ENCODE measurements around the gene TMC1. TPM values are rescaled to one million over a fixed set of nuclear protein-coding genes. Genes with fewer than 3 reads are reported as not detected.

The TMC1 gene
- total RNA-seq, 1 experiment from 2014 or later, result 0.36 TPM

- ATAC-seq, result no peak
- no peak for DNase-seq (ENCODE audit: low read depth, low spot score)
- intact Hi-C loops (cut with micrococcal nuclease; ENCODE audit: unreplicated experiment), result no loop called here
- CTCF ChIA-PET, result no interaction called here
- H3K4me1 ChIP-seq (ENCODE audit: control insufficient read depth, insufficient read depth, low read length), result no peaks in the 10 kb centered on the region
- no peaks in the 10 kb centered on the region for H3K9me3 ChIP-seq (ENCODE audit: control insufficient read depth, insufficient read depth, low read depth, low read length)
- POLR2A ChIA-PET, result no interaction called here
- H3K27ac ChIP-seq (ENCODE audit: low read length), result no peak overlapping the region
- TF ChIP-seq REST (IDR thresholded peaks at IDR 0.05; ENCODE audit: insufficient read depth in 1 of 2, low read depth in 2 of 2, low read length in 1 of 2), result no peak
- no peak for TF ChIP-seq TCF7L2 (IDR thresholded peaks at IDR 0.05; ENCODE audit: low read depth, low read length)
- no peak for TF ChIP-seq POLR2AphosphoS5 (IDR thresholded peaks at IDR 0.05; ENCODE audit: low read depth, low read length)
- no peak for TF ChIP-seq SIN3A (IDR thresholded peaks at IDR 0.05; ENCODE audit: borderline replicate concordance, insufficient read depth, low read depth, low read length)
- no peak for TF ChIP-seq CTCF (IDR thresholded peaks at IDR 0.05)
- no peaks in the 10 kb centered on the region for H3K27me3 ChIP-seq (ENCODE audit: control insufficient read depth, insufficient read depth, low read length)
- in situ Hi-C loops (cut with HindIII; ENCODE audit: low pct_unique_long_range_greater_than_20kb, low sequenced_read_pairs), result no loop called here
- H3K36me3 ChIP-seq (ENCODE audit: control insufficient read depth, insufficient read depth, low read length), result no peaks in the 10 kb centered on the region
- H3K4me3 ChIP-seq (ENCODE audit: low read depth in 2 of 2, low read length in 2 of 2), result no peak overlapping the region
- no TSS peak for BruUV-seq (replicated peaks)
These were observed 342.2 kb downstream of the TMC1 start for GRCh38 chr9:72863456-72864094.

GRCh38 chr9:72864327-72864726 lies 342.9 kb downstream of the TMC1 start:
- no TSS peak for BruUV-seq (replicated peaks)
- Histone ChIP-seq H3K27me3 (ENCODE audit: control insufficient read depth, insufficient read depth, low read length) (no peaks in the 10 kb centered on the region), H3K27ac (ENCODE audit: low read length) (no peak overlapping the region), H3K36me3 (ENCODE audit: control insufficient read depth, insufficient read depth, low read length) (no peaks in the 10 kb centered on the region), H3K9me3 (ENCODE audit: control insufficient read depth, insufficient read depth, low read depth, low read length) (no peaks in the 10 kb centered on the region), H3K4me3 (ENCODE audit: low read depth in 2 of 2, low read length in 2 of 2) (no peak overlapping the region), H3K4me1 (ENCODE audit: control insufficient read depth, insufficient read depth, low read length) (no peaks in the 10 kb centered on the region)
- no peak for TF ChIP-seq POLR2AphosphoS5 (IDR thresholded peaks at IDR 0.05; ENCODE audit: low read depth, low read length)
- no peak for TF ChIP-seq TCF7L2 (IDR thresholded peaks at IDR 0.05; ENCODE audit: low read depth, low read length)
- intact Hi-C loops (cut with micrococcal nuclease; ENCODE audit: unreplicated experiment) (no loop called here), in situ Hi-C loops (cut with HindIII; ENCODE audit: low pct_unique_long_range_greater_than_20kb, low sequenced_read_pairs) (no loop called here)
- ATAC-seq (no peak), DNase-seq (ENCODE audit: low read depth, low spot score) (no peak)
- CTCF ChIA-PET, result no interaction called here
- POLR2A ChIA-PET, result no interaction called here

- POLR2A ChIA-PET, result no interaction called here
These were observed 350.3 kb downstream of the TMC1 start for GRCh38 chr9:72871685-72872084.

More at GRCh38 chr9:72871685-72872084, 350.3 kb downstream of the TMC1 start:
- no peak for DNase-seq (ENCODE audit: low read depth, low spot score)
- no peak for ATAC-seq
- H3K27ac ChIP-seq (ENCODE audit: low read length), result no peak overlapping the region
- no peaks in the 10 kb centered on the region for H3K4me1 ChIP-seq (ENCODE audit: control insufficient read depth, insufficient read depth, low read length)
- in situ Hi-C loops (cut with HindIII; ENCODE audit: low pct_unique_long_range_greater_than_20kb, low sequenced_read_pairs) (no loop called here), intact Hi-C loops (cut with micrococcal nuclease; ENCODE audit: unreplicated experiment) (loop anchor here (2.0 to 5.0 kb wide), 2 partner anchors 151 to 211 kb away; no protein-coding TSS in a partner anchor)
- no peak overlapping the region for H3K4me3 ChIP-seq (ENCODE audit: low read depth in 2 of 2, low read length in 2 of 2)
- no peaks in the 10 kb centered on the region for H3K27me3 ChIP-seq (ENCODE audit: control insufficient read depth, insufficient read depth, low read length)
- no peaks in the 10 kb centered on the region for H3K36me3 ChIP-seq (ENCODE audit: control insufficient read depth, insufficient read depth, low read length)
- no peaks in the 10 kb centered on the region for H3K9me3 ChIP-seq (ENCODE audit: control insufficient read depth, insufficient read depth, low read depth, low read length)
- no TSS peak for BruUV-seq (replicated peaks)
- TF ChIP-seq CTCF (IDR thresholded peaks at IDR 0.05) (peak; percentile 37; the same call in 1 of the 2 replicates), POLR2AphosphoS5 (IDR thresholded peaks at IDR 0.05; ENCODE audit: low read depth, low read length) (no peak)
- CTCF ChIA-PET, result interaction anchor here (2.7 kb wide), 1 partner anchor 150 kb away, joined by 7 read pairs; no protein-coding TSS in a partner anchor

Measured in Panc1 (cell line).